H54 (cell line): ENCODE results near the gene PET100.

Experiments used
- DNase-seq: peaks from one replicate; pipeline ENCODE4 v3.0.0; 2011; ENCODE audit warnings: low spot score, mixed read lengths; ENCODE audit not compliant: insufficient read length
- FAIRE-seq: peaks from 3 replicates; lab custom pipeline; 2011; peaks lifted over from hg19 to GRCh38; lab: Jason Lieb, UNC
- POLR2A ChIP-seq: IDR thresholded peaks from 2 replicates; pipeline ENCODE4 v1.6.1; 2011; ENCODE audit warnings: low read depth, mild to moderate bottlenecking, low read length

Gene PET100

DNA sequence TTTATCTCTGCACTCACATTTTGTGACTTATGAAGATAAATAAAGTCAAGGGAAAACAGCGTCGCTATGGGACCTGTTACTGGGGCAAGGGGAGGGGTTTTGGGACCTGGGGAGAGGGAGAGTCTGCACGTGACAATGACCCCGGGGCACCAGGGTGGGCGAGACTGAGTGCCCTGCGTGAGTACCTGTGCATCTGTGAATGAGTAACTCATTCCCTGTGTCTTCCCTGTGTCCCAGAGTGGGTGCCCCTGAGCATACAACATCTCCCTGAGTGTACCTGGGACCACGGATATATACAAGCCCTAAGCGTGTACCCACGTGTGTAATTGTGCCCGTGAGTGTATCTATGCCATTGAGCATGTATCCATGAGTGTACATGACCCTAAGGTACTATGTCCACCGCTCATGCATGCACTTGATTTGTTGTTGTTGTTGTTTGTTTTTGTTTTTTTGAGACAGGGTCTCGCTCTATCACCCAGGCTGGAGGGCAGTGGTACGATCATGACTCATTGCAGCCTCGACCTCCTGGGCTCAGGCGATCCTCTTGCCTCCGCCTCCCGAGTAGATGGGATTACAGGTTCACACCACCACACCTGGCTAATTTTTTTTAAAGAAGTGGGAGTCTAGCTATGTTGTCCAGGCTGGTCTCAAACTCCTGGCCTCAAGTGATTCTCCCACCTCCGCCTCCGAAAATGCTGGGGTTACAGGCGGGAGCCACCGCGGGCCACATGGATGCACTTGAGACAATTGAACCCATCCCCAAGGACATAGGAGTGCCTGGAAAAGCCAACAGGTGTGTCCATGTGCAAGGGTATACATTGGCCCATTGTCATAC is 50.4 kb downstream of the PET100 start:
- no peak for DNase-seq
- no peak for FAIRE-seq
- no peak for TF ChIP-seq POLR2A

- peak; percentile 59 for TF ChIP-seq POLR2A
- FAIRE-seq (no peak), DNase-seq (peak; percentile 90)
Measured at GRCh38 chr19:7680606-7681339, 51.2 kb downstream of the PET100 start, which contains the start of gene TRAPPC5. Gene TRAPPC5 (plus strand): TSS chr19:7680833. CDS start chr19:7682254, 1,421 bp downstream.
